Measurements from ENCODE around the gene ZNF837. TPM values are rescaled to one million over a fixed set of nuclear protein-coding genes. Genes with fewer than 3 reads are reported as not detected.
A peak's percentile ranks its signal among the peaks of the same experiment; 100 is the strongest.

ZNF837 gene
- 2.0 TPM for polyA plus RNA-seq (2013, experiment 1 of 2)
- polyA plus RNA-seq (2013, experiment 2 of 2), result 2.8 TPM

GRCh38 chr19:58380662-58381459 lies at the start of gene ZNF837:
Gene ZNF837 (minus strand): TSS chr19:58381030. CDS start chr19:58369332, 11,698 bp downstream.
- H3K4me3 ChIP-seq (ENCODE audit: low read length), result peak within 1 kb of the TSS; percentile 91
- no peaks in the 10 kb centered on the region for H3K27me3 ChIP-seq (ENCODE audit: insufficient read depth, low read length)
- H3K36me3 ChIP-seq (ENCODE audit: insufficient read depth, low read length), result no peaks in the 10 kb centered on the region
- H3K9ac ChIP-seq (ENCODE audit: low read depth, low read length), result peak within 1 kb of the TSS; percentile 88
- H3K4me1 ChIP-seq (ENCODE audit: insufficient read depth, low read length), result peaks cover 7% of the 10 kb centered on the region
- H3K27ac ChIP-seq (ENCODE audit: low read depth, low read length), result peak within 1 kb of the TSS; percentile 86
- no peaks in the 10 kb centered on the region for H3K9me3 ChIP-seq (ENCODE audit: insufficient read depth, low read depth, low read length)
- under 1% methylated on average over 83 of the region's 83 CpGs for WGBS

- H3K27ac ChIP-seq (ENCODE audit: low read depth, low read length), result no peak overlapping the region
Observed at GRCh38 chr19:58429745-58430144, 48.9 kb upstream of the ZNF837 start.

GRCh38 chr19:58428617-58429016 lies 47.8 kb upstream of the ZNF837 start:
- Histone ChIP-seq H3K4me3 (ENCODE audit: low read length) (no peak overlapping the region), H3K27me3 (ENCODE audit: insufficient read depth, low read length) (no peaks in the 10 kb centered on the region), H3K4me1 (ENCODE audit: insufficient read depth, low read length) (no peaks in the 10 kb centered on the region), H3K9me3 (ENCODE audit: insufficient read depth, low read depth, low read length) (peaks cover 58% of the 10 kb centered on the region), H3K36me3 (ENCODE audit: insufficient read depth, low read length) (peaks cover 14% of the 10 kb centered on the region), H3K9ac (ENCODE audit: low read depth, low read length) (no peak overlapping the region), H3K27ac (ENCODE audit: low read depth, low read length) (no peak overlapping the region)
- WGBS, result 83% methylated on average over 1 of the region's 1 CpG

More at GRCh38 chr19:58429745-58430144, 48.9 kb upstream of the ZNF837 start:
- no peak overlapping the region for H3K9ac ChIP-seq (ENCODE audit: low read depth, low read length)
- H3K36me3 ChIP-seq (ENCODE audit: insufficient read depth, low read length), result peaks cover 26% of the 10 kb centered on the region
- no peak overlapping the region for H3K4me3 ChIP-seq (ENCODE audit: low read length)
- H3K27me3 ChIP-seq (ENCODE audit: insufficient read depth, low read length), result no peaks in the 10 kb centered on the region
- no peaks in the 10 kb centered on the region for H3K4me1 ChIP-seq (ENCODE audit: insufficient read depth, low read length)
- peaks cover 70% of the 10 kb centered on the region for H3K9me3 ChIP-seq (ENCODE audit: insufficient read depth, low read depth, low read length)

- Histone ChIP-seq H3K27ac (ENCODE audit: low read depth, low read length) (no peak overlapping the region), H3K27me3 (ENCODE audit: insufficient read depth, low read length) (no peaks in the 10 kb centered on the region), H3K9ac (ENCODE audit: low read depth, low read length) (no peak overlapping the region), H3K4me3 (ENCODE audit: low read length) (no peak overlapping the region), H3K36me3 (ENCODE audit: insufficient read depth, low read length) (peaks cover 17% of the 10 kb centered on the region), H3K4me1 (ENCODE audit: insufficient read depth, low read length) (no peaks in the 10 kb centered on the region), H3K9me3 (ENCODE audit: insufficient read depth, low read depth, low read length) (peaks cover 3% of the 10 kb centered on the region; the same call in 1 of the 2 replicates)
- 94% methylated on average over 6 of the region's 7 CpGs for WGBS
Observed at GRCh38 chr19:58417071-58417470, 36.2 kb upstream of the ZNF837 start.

- H3K27ac ChIP-seq (ENCODE audit: low read depth, low read length), result no peak overlapping the region
- H3K27me3 ChIP-seq (ENCODE audit: insufficient read depth, low read length), result no peaks in the 10 kb centered on the region
- no peak overlapping the region for H3K9ac ChIP-seq (ENCODE audit: low read depth, low read length)
- no peak overlapping the region for H3K4me3 ChIP-seq (ENCODE audit: low read length)
- WGBS, result 95% methylated on average over 5 of the region's 5 CpGs
- no peaks in the 10 kb centered on the region for H3K4me1 ChIP-seq (ENCODE audit: insufficient read depth, low read length)
- peaks cover 17% of the 10 kb centered on the region for H3K36me3 ChIP-seq (ENCODE audit: insufficient read depth, low read length)
- H3K9me3 ChIP-seq (ENCODE audit: insufficient read depth, low read depth, low read length), result peaks cover 3% of the 10 kb centered on the region; the same call in 1 of the 2 replicates
Observed at GRCh38 chr19:58416604-58417003, 35.8 kb upstream of the ZNF837 start.

- WGBS, result 14% methylated on average over 34 of the region's 34 CpGs
- Histone ChIP-seq H3K4me3 (ENCODE audit: low read length) (peak overlapping the region; percentile 67), H3K36me3 (ENCODE audit: insufficient read depth, low read length) (no peaks in the 10 kb centered on the region), H3K9me3 (ENCODE audit: insufficient read depth, low read depth, low read length) (no peaks in the 10 kb centered on the region), H3K9ac (ENCODE audit: low read depth, low read length) (peak overlapping the region; percentile 61), H3K4me1 (ENCODE audit: insufficient read depth, low read length) (no peaks in the 10 kb centered on the region), H3K27me3 (ENCODE audit: insufficient read depth, low read length) (peaks cover 9% of the 10 kb centered on the region), H3K27ac (ENCODE audit: low read depth, low read length) (no peak overlapping the region)
Observed at GRCh38 chr19:58409010-58409790, 28.4 kb upstream of the ZNF837 start.

GRCh38 chr19:58408152-58409009 lies 27.6 kb upstream of the ZNF837 start, which contains the start of gene ZNF584:
Gene ZNF584 (plus strand): TSS chr19:58408649. CDS start chr19:58409148, 499 bp downstream.
- H3K27me3 ChIP-seq (ENCODE audit: insufficient read depth, low read length), result peaks cover 9% of the 10 kb centered on the region
- H3K9ac ChIP-seq (ENCODE audit: low read depth, low read length), result peak within 1 kb of the TSS; percentile 70
- H3K27ac ChIP-seq (ENCODE audit: low read depth, low read length), result peak within 1 kb of the TSS; percentile 57
- no peaks in the 10 kb centered on the region for H3K4me1 ChIP-seq (ENCODE audit: insufficient read depth, low read length)
- no peaks in the 10 kb centered on the region for H3K36me3 ChIP-seq (ENCODE audit: insufficient read depth, low read length)
- peak within 1 kb of the TSS; percentile 67 for H3K4me3 ChIP-seq (ENCODE audit: low read length)
- no peaks in the 10 kb centered on the region for H3K9me3 ChIP-seq (ENCODE audit: insufficient read depth, low read depth, low read length)
- WGBS, result under 1% methylated on average over 100 of the region's 100 CpGs

- no peaks in the 10 kb centered on the region for H3K4me1 ChIP-seq (ENCODE audit: insufficient read depth, low read length)
- H3K36me3 ChIP-seq (ENCODE audit: insufficient read depth, low read length), result no peaks in the 10 kb centered on the region
- peak overlapping the region; percentile 70 for H3K9ac ChIP-seq (ENCODE audit: low read depth, low read length)
- H3K4me3 ChIP-seq (ENCODE audit: low read length), result peak overlapping the region; percentile 67
- H3K9me3 ChIP-seq (ENCODE audit: insufficient read depth, low read depth, low read length), result no peaks in the 10 kb centered on the region
- peaks cover 9% of the 10 kb centered on the region for H3K27me3 ChIP-seq (ENCODE audit: insufficient read depth, low read length)
- H3K27ac ChIP-seq (ENCODE audit: low read depth, low read length), result peak overlapping the region; percentile 57
- 24% methylated on average over 22 of the region's 22 CpGs for WGBS
Observed at GRCh38 chr19:58407658-58408151, 26.9 kb upstream of the ZNF837 start.

- Histone ChIP-seq H3K27ac (ENCODE audit: low read depth, low read length) (no peak overlapping the region), H3K27me3 (ENCODE audit: insufficient read depth, low read length) (peaks cover 9% of the 10 kb centered on the region), H3K4me3 (ENCODE audit: low read length) (peak overlapping the region; percentile 67), H3K9me3 (ENCODE audit: insufficient read depth, low read depth, low read length) (no peaks in the 10 kb centered on the region), H3K9ac (ENCODE audit: low read depth, low read length) (0 out of 2 replicates have a peak overlapping the region, but pooled peaks have one; percentile 70), H3K36me3 (ENCODE audit: insufficient read depth, low read length) (no peaks in the 10 kb centered on the region), H3K4me1 (ENCODE audit: insufficient read depth, low read length) (no peaks in the 10 kb centered on the region)
- 92% methylated on average over 10 of the region's 10 CpGs for WGBS
Observed at GRCh38 chr19:58406818-58407657, 26.2 kb upstream of the ZNF837 start.
